Eye (tissue), 1 donor: ENCODE results near the gene UNC5C.
A peak's percentile ranks its signal among the peaks of the same experiment; 100 is the strongest.
"Not testable (repeated sequence)": the region's sequence is repeated elsewhere in the genome, so short reads cannot be mapped to it uniquely, and the experiment has no call there.

ENCODE experiments used
- DNase-seq: peaks from one replicate; pipeline ENCODE4 v3.0.0-alpha.2; 2015

Gene UNC5C

DNA sequence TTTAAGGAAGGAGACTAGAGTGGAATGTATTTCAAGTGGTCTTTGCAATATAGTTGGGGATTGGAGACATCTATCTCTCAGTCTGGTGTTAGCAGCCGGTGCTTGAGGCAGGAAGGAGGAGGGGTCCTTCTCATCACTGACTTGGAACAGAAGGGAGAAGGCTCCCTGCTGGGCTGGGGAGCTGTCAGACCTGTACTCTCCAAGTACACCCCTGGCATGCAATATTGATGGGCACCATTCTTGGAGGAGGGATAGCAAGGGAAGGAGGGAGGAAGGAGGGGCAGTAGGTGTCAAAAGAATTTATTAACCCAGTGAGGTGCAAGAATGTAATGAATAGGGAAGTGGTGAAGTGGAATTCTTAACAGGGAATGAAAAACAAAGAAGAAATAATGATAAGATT is 338.8 kb downstream of the UNC5C start:
- peak; percentile 79 for DNase-seq

DNA sequence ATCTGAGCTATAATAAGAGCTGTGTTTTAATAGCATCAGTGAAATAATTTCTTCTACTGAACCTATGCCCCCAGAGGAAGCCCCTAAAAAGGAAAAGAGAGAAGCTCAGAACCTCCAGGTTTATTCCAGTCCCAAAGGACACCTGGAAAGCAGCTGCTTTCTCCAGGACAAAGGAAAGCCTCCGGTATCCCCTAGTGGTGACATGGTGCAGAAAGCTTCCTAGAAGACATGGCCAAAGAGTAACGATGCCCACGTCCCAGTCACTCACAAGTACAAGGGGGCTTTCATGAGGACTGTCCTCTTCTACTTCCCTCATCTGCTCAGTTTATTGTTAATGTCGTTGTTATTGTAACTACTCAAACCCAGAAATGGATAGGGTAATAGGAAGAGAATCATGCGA is 343.9 kb downstream of the UNC5C start:
- no peak for DNase-seq

DNA sequence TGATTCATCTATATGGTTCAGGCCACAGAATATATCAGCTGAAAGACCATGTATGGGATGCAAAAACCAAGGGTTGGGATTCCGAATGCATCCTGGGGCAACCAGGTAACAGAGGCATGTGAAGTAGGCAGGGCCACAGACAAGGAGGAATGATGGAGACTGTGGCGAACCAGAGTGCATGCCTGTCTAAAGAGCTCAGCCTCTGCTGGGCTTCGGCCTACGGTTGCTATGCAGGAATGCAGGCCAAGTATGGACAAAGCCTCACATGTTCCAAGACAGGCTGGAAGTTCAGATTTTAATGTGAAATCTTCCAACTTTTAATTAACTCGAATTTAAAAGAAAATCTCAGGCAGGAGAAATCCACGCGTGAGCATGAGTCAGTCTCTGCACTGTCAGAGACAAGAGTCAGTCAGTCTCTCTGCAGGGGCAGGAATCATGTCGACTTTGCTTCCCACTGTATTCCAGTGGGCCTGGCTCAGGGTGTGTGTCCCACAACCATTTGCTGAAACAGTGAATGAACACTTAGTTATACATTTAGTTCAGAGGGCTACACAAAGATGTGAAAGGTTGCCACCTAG is 344.4 kb downstream of the UNC5C start:
- DNase-seq, result no peak

DNA sequence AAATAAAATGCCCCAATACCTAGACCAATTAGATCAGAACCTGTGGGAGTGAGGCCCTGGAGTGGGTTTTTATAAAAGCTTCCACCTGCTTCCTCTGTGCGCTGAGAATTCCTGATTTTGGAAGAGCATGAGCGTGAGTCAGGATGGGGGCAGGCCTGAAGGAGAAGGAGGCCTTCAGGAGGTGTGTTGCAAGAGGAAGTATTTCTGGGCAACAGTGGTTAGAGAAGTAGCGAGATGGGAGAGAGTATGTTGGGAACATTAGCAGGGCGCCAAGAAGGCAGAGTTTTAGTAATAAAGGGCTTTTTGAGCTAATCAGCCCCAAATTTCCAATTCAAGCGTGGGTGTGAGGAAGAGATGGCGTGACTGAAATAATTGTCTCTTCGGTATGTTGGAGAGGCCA is 349.8 kb downstream of the UNC5C start:
- no peak for DNase-seq

DNA sequence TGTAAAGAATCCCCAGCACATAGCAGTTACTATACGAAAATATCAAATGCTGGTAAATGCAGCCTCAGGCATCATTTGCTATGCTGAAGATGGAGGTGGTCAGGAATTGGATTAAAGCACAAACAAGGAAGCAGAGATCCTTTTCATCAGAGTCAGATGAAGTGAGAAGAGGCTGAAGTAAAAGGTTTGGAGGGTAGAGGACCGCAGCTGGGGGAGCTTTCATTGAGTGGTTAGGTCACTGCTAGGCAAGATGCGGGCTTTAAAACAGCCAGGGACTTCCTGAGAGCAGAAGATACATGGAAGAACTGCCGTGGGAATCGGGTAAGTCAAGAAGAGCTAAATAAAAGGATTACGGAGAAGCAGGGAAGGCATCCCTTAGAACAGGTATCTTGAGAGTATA is 351.4 kb downstream of the UNC5C start:
- DNase-seq, result no peak

DNA sequence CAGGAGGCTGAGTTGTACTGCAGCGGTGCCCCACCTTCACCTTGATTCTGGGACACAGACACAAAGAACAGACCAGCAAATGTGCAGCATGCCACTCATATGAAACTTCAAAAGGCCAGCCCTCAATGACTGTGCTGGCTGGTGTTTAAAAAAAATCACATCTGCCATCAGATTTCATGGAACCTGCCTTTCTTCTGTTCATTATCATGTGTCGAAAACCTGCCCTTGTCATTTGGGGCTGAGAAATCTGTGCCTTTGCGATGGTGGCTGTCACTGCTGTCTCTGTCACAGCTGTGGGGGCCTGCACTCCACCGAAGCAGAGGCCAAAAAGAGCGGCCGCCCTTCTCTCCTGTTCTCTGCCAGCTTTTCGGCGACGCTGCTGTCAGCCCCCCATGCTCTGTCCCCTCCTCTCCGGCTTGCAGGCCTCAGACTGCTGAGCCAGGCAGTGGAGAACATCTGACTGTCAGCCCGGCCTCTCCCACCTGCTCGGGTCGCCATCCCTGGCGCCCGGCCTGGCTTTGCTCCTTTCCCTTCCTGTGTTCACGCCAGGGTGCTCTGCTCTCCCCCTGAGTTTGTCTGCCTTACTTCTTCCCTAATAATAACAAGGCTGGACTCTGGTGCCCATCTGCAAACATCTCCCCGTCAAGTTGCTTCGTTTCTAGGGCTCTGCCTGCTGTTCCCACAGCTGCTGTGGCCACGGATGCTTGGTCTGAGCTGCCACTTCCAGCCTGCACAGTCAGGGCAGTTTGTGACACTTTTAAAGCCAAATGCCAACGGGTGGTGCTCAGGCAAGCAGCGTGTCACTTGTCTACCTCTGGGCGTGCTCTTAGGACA is 355.2 kb downstream of the UNC5C start:
- peak; percentile 48 for DNase-seq

DNA sequence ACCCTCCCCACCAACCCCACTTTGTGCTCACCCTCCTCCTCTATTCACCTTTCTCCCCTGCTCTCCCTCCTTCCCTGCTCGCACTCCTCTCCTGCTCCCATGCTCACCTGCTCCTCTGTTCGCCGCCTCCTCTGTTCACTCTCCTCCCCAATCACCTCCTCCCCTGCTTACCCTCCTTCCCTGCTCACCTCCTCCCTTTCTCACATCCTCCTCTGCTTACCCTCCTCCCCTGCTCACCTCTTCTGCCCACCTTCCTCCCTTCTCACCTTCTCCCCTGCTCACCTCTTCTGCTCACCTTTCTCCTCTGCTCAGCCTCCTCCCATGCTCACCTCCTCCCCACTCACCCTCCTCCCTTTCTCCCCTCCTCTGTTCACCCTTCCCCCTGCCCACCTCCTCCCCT is 357.2 kb downstream of the UNC5C start:
- no peak for DNase-seq

DNA sequence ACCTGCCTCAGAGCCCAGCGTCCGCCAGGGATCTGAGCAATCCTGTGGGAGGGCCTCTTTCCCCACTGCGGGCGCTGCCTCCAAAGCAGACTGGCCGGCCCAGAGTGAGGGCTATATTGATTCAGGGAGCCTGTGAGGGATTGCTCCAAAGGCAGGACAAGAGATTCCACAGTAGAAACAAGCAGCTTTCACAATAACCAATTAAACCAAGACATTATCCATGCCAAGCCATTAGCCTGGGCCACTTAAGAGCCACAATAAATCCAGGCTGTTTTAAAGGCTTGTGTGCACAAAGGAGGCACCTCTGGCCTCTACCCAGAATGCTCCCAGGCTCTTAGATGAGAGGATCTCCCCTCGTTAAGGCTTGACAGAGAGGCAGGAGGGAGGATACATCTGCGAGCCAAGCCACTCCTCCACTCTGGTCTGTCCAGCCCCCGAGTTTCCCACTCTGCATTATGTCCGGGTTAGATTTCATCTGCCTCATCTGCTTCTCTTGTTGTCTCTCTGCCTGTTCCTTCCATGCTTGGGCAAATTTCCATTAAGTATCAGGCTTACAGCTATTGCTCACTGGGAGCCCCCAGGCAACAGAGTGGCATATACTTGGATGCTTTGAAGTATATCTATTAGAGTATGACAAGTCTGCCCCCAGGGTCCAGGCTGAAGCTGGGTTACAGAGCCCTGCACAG is 357.9 kb downstream of the UNC5C start:
- peak; percentile 80 for DNase-seq

DNA sequence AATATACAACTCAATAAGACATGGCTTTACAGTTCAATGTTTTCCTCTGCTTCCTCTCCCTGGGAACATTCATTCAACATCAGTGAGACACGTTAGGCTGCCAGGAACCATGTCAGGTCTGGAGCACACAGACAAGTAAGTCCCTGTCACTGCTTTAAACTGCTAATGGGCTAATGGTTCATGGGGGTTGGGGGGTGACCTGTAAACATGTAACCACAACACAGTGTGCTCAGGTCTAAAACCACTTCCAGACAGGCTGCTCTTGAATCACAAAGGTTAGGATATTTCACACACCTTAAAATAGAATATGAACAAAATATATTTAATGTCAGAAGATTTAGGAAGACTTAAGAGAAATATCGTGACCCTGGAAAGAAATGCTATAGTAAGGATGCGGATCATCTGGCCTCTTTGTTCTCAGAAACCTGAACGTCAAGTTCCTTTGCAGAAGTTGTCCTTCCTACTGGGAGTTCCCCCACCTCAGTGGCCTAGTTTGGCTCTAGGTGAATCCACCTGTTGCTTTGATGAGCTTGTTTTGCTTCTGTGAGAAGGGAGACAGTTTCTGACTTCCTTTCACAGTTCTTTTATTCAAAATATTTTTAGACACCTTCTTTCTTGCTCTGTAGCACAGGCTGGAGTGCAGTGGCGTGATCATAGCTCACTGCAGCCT is 359.9 kb downstream of the UNC5C start:
- DNase-seq, result no peak

DNA sequence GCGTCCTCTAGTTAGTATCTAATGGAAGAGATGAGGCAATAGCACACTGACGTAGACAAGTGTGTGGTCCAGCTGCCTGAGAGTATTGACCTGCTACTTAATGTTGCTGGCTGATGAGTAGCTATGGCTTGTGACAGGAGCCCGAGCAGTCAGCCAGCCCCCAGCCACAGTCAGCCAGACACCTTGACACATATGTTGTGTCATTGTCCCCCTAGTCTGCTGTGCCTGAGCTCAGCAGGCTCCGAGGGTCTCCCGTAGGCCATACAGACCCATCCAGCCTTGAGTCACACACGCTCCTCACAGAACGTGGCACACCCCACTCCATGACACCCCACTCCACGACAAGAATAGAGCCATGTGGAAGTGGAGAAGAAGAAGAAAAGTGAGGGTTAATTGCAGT is 362.1 kb downstream of the UNC5C start:
- peak; percentile 68 for DNase-seq

DNA sequence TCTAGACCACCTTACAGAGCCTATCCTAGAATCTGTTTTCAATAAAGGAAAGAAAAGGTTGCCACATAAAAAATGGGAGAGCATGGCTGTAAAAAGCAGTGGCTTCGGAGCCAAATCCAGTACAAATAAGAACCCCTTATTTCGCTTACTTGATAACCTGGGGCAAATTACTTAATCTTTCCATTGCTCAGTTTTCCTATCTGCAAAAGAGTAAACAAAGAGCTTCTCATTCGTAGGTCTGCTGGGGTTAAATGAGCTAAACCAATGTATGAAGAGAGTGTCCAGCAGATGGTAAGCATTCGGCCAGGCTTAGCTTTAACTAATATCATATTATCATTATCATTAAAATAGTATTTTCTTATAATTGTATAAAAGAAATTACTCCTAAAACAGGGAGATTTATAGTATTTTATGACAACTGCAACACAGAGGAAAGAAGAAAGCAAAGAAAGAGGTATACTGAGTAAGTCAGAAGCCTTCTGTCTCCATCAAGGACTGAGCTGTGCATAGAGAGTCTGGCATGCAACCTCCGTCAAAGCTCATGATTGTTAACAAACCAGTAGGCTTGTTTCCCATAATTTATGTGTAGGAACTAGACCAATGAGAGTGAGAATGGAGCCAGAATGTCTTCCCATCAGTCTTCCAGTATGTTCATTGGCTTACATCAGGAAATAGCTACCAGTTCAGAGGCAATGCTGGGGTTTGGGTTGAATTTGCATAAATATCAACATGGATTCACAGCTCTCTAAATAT is 364.9 kb downstream of the UNC5C start:
- no peak for DNase-seq

DNA sequence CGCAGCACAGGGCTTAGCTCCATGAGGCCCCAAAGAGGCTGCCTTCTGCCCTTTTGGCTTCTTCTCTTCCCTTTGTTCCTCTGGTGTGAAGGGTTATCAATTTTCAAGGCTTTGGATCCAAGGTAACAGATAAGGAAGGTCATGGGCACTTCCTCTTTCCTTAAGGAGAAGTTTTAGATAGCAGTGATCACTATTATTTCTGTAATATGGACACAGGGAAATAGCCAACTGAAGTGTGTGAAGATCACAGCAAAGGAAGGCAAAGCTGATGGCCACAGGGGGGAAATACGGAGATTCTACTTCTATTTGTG is 366.8 kb downstream of the UNC5C start:
- DNase-seq, result no peak

DNA sequence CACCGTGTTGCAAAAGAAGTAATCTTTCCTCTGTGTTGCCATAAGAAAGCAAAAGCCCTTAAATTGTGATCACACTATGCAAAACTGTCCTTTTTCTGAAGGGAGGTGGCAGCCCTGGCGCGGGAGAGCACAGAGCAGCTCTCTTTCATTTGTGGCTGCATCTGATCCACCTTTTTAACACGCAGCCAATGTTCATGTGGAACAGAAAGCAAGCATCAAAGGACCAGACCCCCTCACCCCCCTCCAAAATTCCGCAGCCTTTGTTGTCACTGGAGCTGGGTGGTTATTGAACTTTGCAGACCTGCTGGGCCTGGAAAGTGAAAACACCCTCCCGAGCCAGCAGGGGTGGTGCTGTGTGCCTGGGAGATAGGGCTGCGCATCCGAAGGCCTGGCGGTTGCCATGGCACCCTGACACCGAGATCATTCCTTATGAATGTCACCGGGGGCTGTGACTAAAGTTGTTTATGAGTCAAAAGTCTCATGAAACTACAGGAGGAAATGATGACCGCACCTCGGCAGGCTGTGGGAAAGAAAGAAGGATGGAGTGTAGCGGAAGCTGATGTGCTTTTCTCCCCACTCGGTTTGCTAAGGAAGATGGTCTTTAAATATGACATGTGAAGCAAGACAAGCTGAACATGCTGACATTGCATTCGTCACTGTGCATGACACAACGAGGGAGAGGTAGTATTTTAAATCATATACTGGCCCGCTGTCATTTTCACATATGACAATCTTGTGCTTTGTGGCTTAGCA is 367.4 kb downstream of the UNC5C start:
- DNase-seq, result peak; percentile 83

DNA sequence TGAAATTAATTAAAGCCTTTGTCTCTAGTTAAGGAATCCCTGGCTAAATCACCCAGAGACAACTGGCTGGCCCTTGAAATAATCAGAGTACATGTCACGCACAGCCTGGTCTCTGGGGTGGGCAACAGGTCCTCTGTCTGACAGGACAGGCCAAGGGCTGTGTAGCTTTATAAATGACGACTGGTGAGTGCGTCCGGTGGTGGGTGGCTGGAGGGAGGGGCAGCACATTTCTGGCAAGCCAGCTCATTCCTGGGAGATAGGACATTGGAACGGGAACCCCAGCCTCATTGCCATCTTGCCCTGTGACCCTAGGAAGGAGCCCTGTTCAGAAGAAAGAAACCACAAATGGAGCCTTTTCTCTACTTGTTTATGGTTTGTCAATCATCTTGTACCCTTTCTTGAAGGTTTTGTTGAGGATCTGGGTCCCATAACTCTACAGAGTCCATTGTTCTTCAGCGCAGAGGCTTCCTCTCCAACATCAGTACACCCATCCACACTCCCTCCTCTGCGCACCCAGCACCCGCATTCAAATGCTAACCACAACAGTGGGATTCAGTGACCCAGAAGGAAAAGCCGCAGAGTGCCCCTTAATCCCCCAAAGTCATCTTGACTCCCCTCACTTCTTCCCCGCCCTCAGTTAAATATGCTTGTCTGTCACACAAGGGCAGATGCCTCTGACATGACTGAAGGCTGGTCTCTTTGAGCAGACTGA is 368.1 kb downstream of the UNC5C start:
- peak; percentile 71 for DNase-seq

DNA sequence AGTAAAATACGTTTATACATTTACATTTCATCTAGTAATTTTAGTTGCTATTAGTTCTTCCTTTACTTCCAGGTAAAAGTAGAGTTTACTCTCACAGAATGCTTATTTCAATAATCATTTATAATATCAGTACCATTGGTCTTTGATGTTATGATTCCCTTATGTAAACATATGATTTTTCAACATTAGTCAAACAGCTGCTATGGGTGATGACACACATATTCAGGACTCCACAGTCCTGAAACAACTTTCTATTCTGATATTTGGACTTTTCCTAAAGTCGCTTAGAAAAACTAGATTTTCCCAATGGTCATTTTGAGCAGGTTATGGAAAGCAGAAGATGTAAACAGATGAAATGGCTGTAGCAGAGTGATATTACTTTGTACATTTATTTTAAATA is 369.8 kb downstream of the UNC5C start:
- no peak for DNase-seq

DNA sequence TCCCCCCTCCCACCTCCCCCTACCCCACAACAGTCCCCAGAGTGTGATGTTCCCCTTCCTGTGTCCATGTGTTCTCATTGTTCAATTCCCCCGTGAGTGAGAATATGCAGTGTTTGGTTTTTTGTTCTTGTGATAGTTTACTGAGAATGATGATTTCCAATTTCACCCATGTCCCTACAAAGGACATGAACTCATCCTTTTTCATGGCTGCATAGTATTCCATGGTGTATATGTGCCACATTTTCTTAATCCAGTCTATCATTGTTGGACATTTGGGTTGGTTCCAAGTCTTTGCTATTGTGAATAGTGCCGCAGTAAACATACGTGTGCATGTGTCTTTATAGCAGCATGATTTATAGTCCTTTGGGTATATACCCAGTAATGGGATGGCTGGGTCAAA is 377.4 kb downstream of the UNC5C start:
- not testable (repeated sequence) for DNase-seq

DNA sequence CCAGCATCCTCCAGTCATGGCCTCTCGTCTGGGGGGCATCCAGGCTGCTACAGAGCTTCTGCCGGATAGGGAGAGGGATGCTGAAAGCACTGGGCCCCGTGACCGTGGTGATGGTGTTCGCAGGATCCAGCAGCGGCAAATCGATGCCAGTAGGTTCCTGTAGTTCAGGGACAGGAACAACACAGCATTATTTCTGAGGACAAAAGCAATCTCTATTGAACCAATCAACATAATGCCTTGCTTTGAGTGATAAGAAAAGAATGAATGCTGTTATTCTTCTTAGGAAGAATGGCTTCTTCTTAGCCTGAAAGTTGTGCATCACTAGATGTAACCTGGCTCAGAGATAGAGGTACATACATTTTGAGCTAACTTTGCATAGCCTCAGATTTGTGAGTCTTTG is 378.6 kb downstream of the UNC5C start:
- no peak for DNase-seq

DNA sequence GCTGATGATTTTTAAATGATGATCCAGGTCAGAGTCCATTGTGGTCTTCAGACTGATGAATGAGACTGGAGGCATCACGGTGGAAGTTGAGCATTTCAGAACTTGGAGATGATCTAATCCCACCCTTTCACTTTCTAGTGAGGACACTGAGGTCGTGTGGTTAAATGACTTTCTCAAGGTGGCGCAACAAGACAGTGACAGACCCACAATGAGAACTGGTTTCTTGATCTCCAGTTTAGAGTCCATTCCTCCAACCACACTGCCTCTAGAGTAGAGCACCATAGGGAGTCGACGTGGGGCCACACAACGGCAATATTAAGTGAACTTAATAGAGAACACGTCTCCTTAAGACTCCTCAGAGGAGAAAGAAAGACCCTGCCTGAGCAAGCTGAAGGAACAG is 381.0 kb downstream of the UNC5C start:
- DNase-seq, result no peak

DNA sequence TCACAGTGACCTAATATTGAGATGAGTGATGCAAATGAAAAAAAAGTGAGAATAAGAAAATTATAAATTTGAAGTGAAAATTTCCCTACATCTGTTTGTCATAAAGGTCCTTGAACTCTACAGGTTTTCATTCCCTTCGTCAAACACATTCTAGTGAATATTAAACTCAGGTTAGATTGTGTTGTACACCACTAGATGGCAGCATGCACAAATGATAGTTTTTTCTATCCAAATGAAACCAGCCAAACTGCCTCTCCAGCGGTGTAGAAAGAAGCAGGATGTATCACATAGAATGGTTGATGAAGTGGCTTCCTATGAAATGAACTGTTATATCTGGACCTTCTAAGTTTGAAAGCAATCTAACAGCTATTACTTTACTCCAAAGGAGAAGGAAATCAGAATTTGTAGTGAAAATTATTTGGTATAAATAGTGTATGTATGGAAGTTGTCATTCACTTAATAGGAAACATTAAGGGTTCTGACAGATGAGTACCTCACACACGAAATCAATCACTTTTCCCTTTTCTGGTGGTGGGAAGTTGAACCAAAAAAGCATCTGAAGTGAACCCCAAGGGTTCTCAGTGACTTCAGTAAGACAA is 382.7 kb downstream of the UNC5C start:
- DNase-seq, result peak; percentile 90

DNA sequence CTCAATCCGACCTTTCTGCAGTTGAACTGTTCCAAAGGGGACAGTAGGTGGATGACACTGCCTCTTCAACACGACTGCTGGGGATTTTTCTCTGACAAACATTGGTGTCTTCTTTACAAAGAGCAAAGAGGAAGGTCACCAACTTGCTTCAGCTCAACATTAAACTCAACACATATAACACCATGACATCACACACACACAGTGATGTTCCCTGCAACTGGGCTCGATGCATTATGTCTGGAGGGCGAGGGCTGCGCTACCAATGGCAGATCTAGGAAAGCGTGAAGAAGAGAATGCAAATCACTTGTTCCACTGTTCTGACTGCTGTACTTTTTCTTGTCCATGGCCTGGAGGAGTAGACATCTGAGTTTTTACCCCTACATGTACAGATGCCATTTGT is 385.9 kb downstream of the UNC5C start:
- no peak for DNase-seq

DNA sequence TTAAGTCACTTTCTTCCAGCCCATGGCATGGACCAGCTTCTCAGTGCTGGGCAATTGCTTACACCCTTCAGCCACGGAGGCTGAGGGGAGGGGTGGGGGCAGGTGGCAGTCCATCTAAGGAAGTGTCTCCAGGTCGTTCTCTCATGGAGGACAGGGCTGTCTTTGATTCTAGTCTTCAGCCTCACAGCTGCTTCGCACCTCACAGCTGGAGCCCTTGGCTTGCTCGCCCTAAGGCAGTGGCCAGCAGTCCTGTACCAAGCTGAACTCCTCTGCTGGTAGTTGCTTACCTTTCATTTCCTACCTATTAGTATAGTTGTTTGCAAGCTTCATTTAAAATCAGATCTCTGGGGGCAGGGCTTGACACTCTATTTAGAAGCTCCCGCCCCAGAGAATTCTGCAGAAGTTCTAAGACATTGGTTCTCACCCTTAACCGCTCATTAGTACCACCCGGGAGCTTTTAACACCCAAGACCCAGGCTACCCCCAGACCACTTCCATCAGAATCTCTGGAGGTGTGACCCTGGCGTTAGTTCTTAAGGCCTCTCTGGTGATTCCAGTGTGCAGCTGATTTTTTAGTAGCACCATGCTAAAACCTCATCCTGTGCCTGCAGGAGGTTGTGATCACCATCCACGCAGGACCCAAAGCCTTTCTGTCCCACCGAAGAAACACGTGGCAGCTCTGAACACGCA is 386.8 kb downstream of the UNC5C start:
- no peak for DNase-seq
